GM12872 (cell line): ENCODE measurements around the gene LIME1.

Experiments
- CTCF ChIP-seq: IDR thresholded peaks from 3 replicates; pipeline ENCODE4 v1.5.1; 2011; ENCODE audit warnings: low read depth, mild to moderate bottlenecking, low read length, moderate library complexity; ENCODE audit not compliant: insufficient read depth

LIME1 gene

GRCh38 chr20:63690898-63691710 lies 45.4 kb upstream of the LIME1 start:
- TF ChIP-seq CTCF: no peak

- TF ChIP-seq CTCF: no peak
Measured at GRCh38 chr20:63691711-63692435, 44.6 kb upstream of the LIME1 start.

GRCh38 chr20:63692436-63693082 lies 43.9 kb upstream of the LIME1 start:
- TF ChIP-seq CTCF: no peak

- no peak for TF ChIP-seq CTCF
Measured at GRCh38 chr20:63693083-63693732, 43.3 kb upstream of the LIME1 start.

GRCh38 chr20:63693733-63694583 lies 42.5 kb upstream of the LIME1 start:
- no peak for TF ChIP-seq CTCF

GRCh38 chr20:63694584-63695423 lies 41.7 kb upstream of the LIME1 start:
- TF ChIP-seq CTCF: no peak
